ENCODE results near the gene KRTAP4-8.
"Not testable (repeated sequence)": the region's sequence is repeated elsewhere in the genome, so short reads cannot be mapped to it uniquely, and the experiment has no call there.

KRTAP4-8 gene

DNA sequence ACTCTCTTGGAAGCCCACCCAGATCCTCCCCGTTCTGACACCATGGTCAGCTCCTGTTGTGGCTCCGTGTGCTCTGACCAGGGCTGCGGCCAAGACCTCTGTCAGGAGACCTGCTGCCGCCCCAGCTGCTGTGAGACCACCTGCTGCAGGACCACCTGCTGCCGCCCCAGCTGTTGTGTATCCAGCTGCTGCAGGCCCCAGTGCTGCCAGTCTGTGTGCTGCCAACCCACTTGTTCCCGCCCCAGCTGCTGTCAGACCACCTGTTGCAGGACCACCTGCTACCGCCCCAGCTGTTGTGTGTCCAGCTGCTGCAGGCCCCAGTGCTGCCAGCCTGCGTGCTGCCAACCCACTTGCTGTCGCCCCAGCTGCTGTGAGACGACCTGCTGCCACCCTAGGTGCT is 7.4 kb upstream of the KRTAP4-8 start, which contains the start of gene KRTAP4-9:
Gene KRTAP4-9, plus strand, starts transcription at position 43 of the 400 bp plus-strand sequence. Its CDS starts 0 bp downstream, at position 43.
- H3K9ac ChIP-seq (ENCODE audit: low read length); H3K9me3 ChIP-seq (ENCODE audit: control insufficient read depth, low read length); DNase-seq (ENCODE audit: low read depth); H3K27me3 ChIP-seq (replicated peaks; ENCODE audit: control insufficient read depth, insufficient read depth, low read length); H3K4me1 ChIP-seq (ENCODE audit: control insufficient read depth, insufficient read depth, low read length); H3K4me3 ChIP-seq (ENCODE audit: low read length); H3K36me3 ChIP-seq (ENCODE audit: control insufficient read depth, insufficient read depth, low read length, severe bottlenecking): not testable (repeated sequence)

DNA sequence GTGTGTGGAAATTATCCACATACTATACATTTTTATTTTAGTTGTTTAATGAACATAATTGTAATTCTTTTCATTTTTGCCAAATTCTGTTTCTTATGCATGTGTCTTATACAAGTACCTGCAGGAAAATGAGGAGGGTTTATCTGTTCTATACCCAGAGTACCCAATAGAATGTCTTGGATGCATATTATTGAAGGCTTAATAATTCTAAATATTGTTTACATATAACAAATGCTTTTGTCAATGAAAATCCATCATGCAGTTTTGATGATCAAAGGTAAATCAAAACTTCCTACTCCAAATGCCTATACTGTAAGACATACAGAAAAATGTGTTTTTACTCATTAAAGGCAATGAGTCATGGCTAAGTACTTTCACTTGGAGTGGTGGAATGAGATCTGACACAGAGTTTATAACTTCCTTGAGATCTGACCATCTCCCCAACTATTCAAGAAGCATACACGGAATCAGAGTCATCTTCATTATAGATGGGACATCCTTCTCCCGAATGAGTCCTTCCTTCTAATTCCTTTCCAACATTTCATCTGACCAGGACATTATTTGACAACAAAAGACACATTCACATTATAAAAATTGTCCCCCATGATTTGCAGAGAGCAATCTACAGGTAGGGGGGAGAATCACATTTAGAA is 6.6 kb upstream of the KRTAP4-8 start:
- not testable (repeated sequence) for DNase-seq (ENCODE audit: low read depth); H3K27me3 ChIP-seq (replicated peaks; ENCODE audit: control insufficient read depth, insufficient read depth, low read length); H3K9me3 ChIP-seq (ENCODE audit: control insufficient read depth, low read length); H3K4me1 ChIP-seq (ENCODE audit: control insufficient read depth, insufficient read depth, low read length); H3K4me3 ChIP-seq (ENCODE audit: low read length); H3K9ac ChIP-seq (ENCODE audit: low read length); H3K36me3 ChIP-seq (ENCODE audit: control insufficient read depth, insufficient read depth, low read length, severe bottlenecking)

GRCh38 chr17:41103896-41104295 is 6.0 kb upstream of the KRTAP4-8 start:
- Histone ChIP-seq H3K36me3 (ENCODE audit: control insufficient read depth, insufficient read depth, low read length, severe bottlenecking) (no peaks in the 10 kb centered on the region), H3K9ac (ENCODE audit: low read length) (no peak overlapping the region), H3K4me3 (ENCODE audit: low read length) (no peak overlapping the region), H3K27me3 (replicated peaks; ENCODE audit: control insufficient read depth, insufficient read depth, low read length) (no peaks in the 10 kb centered on the region), H3K9me3 (ENCODE audit: control insufficient read depth, low read length) (no peaks in the 10 kb centered on the region), H3K4me1 (ENCODE audit: control insufficient read depth, insufficient read depth, low read length) (no peaks in the 10 kb centered on the region)
- DNase-seq (ENCODE audit: low read depth) = peak; percentile 23

GRCh38 chr17:41101586-41102259 is 3.8 kb upstream of the KRTAP4-8 start, which contains the start of gene KRTAP4-16:
Gene KRTAP4-16, minus strand, starts transcription at chr17:41102209. Its CDS starts 0 bp downstream, at chr17:41102209.
- Histone ChIP-seq H3K9me3 (ENCODE audit: control insufficient read depth, low read length) (no peaks in the 10 kb centered on the region), H3K36me3 (ENCODE audit: control insufficient read depth, insufficient read depth, low read length, severe bottlenecking) (no peaks in the 10 kb centered on the region), H3K4me1 (ENCODE audit: control insufficient read depth, insufficient read depth, low read length) (no peaks in the 10 kb centered on the region), H3K9ac (ENCODE audit: low read length) (no peak within 1 kb of the TSS), H3K4me3 (ENCODE audit: low read length) (no peak within 1 kb of the TSS), H3K27me3 (replicated peaks; ENCODE audit: control insufficient read depth, insufficient read depth, low read length) (no peaks in the 10 kb centered on the region)
- no peak for DNase-seq (ENCODE audit: low read depth)

- peak; percentile 83 for DNase-seq (ENCODE audit: low read depth)
Measured at GRCh38 chr17:41099682-41100480, 1.9 kb upstream of the KRTAP4-8 start.

GRCh38 chr17:41098481-41098880 is 539 bp upstream of the KRTAP4-8 start:
- DNase-seq (ENCODE audit: low read depth) = peak; percentile 48
- Histone ChIP-seq H3K9ac (ENCODE audit: low read length) (no peak overlapping the region), H3K4me3 (ENCODE audit: low read length) (no peak overlapping the region), H3K4me1 (ENCODE audit: control insufficient read depth, insufficient read depth, low read length) (no peaks in the 10 kb centered on the region), H3K9me3 (ENCODE audit: control insufficient read depth, low read length) (no peaks in the 10 kb centered on the region), H3K36me3 (ENCODE audit: control insufficient read depth, insufficient read depth, low read length, severe bottlenecking) (no peaks in the 10 kb centered on the region), H3K27me3 (replicated peaks; ENCODE audit: control insufficient read depth, insufficient read depth, low read length) (no peaks in the 10 kb centered on the region)

More at GRCh38 chr17:41099682-41100480, 1.9 kb upstream of the KRTAP4-8 start:
- H3K36me3 ChIP-seq (ENCODE audit: control insufficient read depth, insufficient read depth, low read length, severe bottlenecking); H3K4me3 ChIP-seq (ENCODE audit: low read length); H3K4me1 ChIP-seq (ENCODE audit: control insufficient read depth, insufficient read depth, low read length); H3K27me3 ChIP-seq (replicated peaks; ENCODE audit: control insufficient read depth, insufficient read depth, low read length); H3K9me3 ChIP-seq (ENCODE audit: control insufficient read depth, low read length); H3K9ac ChIP-seq (ENCODE audit: low read length): not testable (repeated sequence)

- H3K9me3 ChIP-seq (ENCODE audit: control insufficient read depth, low read length) = no peaks in the 10 kb centered on the region
- H3K27me3 ChIP-seq (replicated peaks; ENCODE audit: control insufficient read depth, insufficient read depth, low read length) = no peaks in the 10 kb centered on the region
- H3K9ac ChIP-seq (ENCODE audit: low read length) = no peak overlapping the region
- no peaks in the 10 kb centered on the region for H3K4me1 ChIP-seq (ENCODE audit: control insufficient read depth, insufficient read depth, low read length)
- no peak overlapping the region for H3K4me3 ChIP-seq (ENCODE audit: low read length)
- no peak for DNase-seq (ENCODE audit: low read depth)
- no peaks in the 10 kb centered on the region for H3K36me3 ChIP-seq (ENCODE audit: control insufficient read depth, insufficient read depth, low read length, severe bottlenecking)
Measured at GRCh38 chr17:41096055-41096454, 1.9 kb downstream of the KRTAP4-8 start.

DNA sequence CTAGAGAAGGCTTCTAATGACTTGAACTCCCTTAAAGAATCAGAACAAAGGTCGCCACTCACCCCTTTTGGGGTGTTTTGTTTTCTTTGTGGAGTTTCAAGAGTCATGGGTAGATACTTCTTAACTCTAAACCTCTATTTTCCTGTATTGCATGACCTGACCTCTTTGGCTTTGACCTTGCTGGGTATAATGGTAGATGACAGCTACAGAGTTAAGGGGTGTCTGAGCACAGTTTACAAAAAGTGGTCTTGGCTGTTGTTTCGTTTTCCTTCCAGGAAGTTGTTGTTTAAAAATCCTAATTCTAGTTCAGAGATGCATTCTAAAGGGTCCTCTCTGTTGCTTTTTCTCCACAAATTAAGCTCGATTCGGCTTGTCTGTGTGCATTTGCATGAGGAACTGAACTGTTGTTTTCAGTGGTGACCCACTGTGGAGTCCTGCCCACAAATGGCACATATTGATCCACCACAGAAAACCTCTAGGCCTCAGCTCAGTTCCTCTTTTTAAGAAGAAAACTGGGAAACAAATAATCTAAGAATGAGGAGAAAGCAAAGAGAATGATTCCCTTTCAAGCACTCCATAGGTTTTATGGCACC is 9.1 kb downstream of the KRTAP4-8 start:
- not testable (repeated sequence) for H3K4me3 ChIP-seq (ENCODE audit: low read length); H3K36me3 ChIP-seq (ENCODE audit: control insufficient read depth, insufficient read depth, low read length, severe bottlenecking); DNase-seq (ENCODE audit: low read depth); H3K9me3 ChIP-seq (ENCODE audit: control insufficient read depth, low read length); H3K9ac ChIP-seq (ENCODE audit: low read length); H3K27me3 ChIP-seq (replicated peaks; ENCODE audit: control insufficient read depth, insufficient read depth, low read length); H3K4me1 ChIP-seq (ENCODE audit: control insufficient read depth, insufficient read depth, low read length)

DNA sequence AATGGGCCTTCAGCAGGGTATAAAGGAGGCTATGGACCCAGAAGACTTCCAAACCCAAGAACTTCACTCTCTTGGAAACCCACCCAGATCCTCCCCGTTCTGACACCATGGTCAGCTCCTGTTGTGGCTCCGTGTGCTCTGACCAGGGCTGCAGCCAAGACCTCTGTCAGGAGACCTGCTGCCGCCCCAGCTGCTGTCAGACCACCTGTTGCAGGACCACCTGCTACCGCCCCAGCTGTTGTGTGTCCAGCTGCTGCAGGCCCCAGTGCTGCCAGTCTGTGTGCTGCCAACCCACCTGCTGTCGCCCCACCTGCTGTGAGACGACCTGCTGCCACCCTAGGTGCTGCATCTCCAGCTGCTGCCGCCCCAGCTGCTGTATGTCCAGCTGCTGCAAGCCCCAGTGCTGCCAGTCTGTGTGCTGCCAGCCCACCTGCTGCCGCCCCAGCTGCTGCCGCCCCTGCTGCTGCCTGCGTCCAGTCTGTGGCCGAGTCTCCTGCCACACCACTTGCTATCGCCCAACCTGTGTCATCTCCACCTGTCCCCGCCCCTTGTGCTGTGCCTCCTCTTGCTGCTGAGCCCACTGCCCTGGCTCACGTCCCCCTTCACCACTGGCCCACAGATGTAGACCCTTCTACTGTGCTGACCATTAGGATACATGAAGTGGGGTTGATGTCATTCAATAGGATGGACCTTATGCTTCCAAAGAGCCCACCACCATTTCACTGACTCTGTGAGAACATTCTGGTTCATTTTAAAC is 13.7 kb downstream of the KRTAP4-8 start, which contains the start of gene KRTAP4-7:
Gene KRTAP4-7, plus strand, starts transcription at position 51 of the 757 bp plus-strand sequence. Its CDS starts 57 bp downstream, at position 108.
- H3K27me3 ChIP-seq (replicated peaks; ENCODE audit: control insufficient read depth, insufficient read depth, low read length); H3K4me1 ChIP-seq (ENCODE audit: control insufficient read depth, insufficient read depth, low read length); H3K36me3 ChIP-seq (ENCODE audit: control insufficient read depth, insufficient read depth, low read length, severe bottlenecking); H3K4me3 ChIP-seq (ENCODE audit: low read length); H3K9ac ChIP-seq (ENCODE audit: low read length); DNase-seq (ENCODE audit: low read depth); H3K9me3 ChIP-seq (ENCODE audit: control insufficient read depth, low read length): not testable (repeated sequence)

GRCh38 chr17:41083427-41083826 is 14.5 kb downstream of the KRTAP4-8 start:
- DNase-seq (ENCODE audit: low read depth); H3K27me3 ChIP-seq (replicated peaks; ENCODE audit: control insufficient read depth, insufficient read depth, low read length); H3K4me1 ChIP-seq (ENCODE audit: control insufficient read depth, insufficient read depth, low read length); H3K36me3 ChIP-seq (ENCODE audit: control insufficient read depth, insufficient read depth, low read length, severe bottlenecking); H3K4me3 ChIP-seq (ENCODE audit: low read length); H3K9me3 ChIP-seq (ENCODE audit: control insufficient read depth, low read length); H3K9ac ChIP-seq (ENCODE audit: low read length): not testable (repeated sequence)

All from adipocyte (in vitro differentiated cells).